Neuronal stem cell (in vitro differentiated cells): ENCODE results near the gene TAS2R60.

Experiments used
- DNase-seq: peaks from one replicate; pipeline ENCODE4 v3.0.0-alpha.2; 2013; ENCODE audit warnings: low spot score
- H2AFZ ChIP-seq: one replicate; pipeline ENCODE4 v1.6.1; 2013; ENCODE audit warnings: mild to moderate bottlenecking, low read length, inconsistent platforms
- H2AK5ac ChIP-seq: 2 replicates; pipeline ENCODE4 v1.6.1; 2013; ENCODE audit warnings: low read depth, mild to moderate bottlenecking, inconsistent platforms, low read length, moderate library complexity, mixed read lengths
- H2BK120ac ChIP-seq: 2 replicates; pipeline ENCODE4 v1.6.1; 2013; ENCODE audit warnings: low read depth, mild to moderate bottlenecking, inconsistent platforms, low read length, moderate library complexity, mixed read lengths
- H2BK12ac ChIP-seq: one replicate; pipeline ENCODE4 v1.6.1; 2013; ENCODE audit warnings: low read length, inconsistent platforms
- H2BK15ac ChIP-seq: 2 replicates; pipeline ENCODE4 v1.6.1; 2013; ENCODE audit warnings: mild to moderate bottlenecking, low read length, inconsistent platforms, mixed read lengths
- H2BK5ac ChIP-seq: one replicate; pipeline ENCODE4 v1.6.1; 2013; ENCODE audit warnings: inconsistent platforms, mild to moderate bottlenecking, low read length, moderate library complexity
- H3K14ac ChIP-seq: one replicate; pipeline ENCODE4 v1.6.1; 2013; ENCODE audit warnings: low read length, inconsistent platforms
- H3K18ac ChIP-seq: 2 replicates; pipeline ENCODE4 v1.6.1; 2013; ENCODE audit warnings: low read length, inconsistent platforms
- H3K23ac ChIP-seq: 2 replicates; pipeline ENCODE4 v1.6.1; 2013; ENCODE audit warnings: low read depth, mild to moderate bottlenecking, mixed read lengths, low read length, inconsistent platforms; ENCODE audit not compliant: poor library complexity
- H3K27ac ChIP-seq: replicated peaks from 3 replicates; pipeline ENCODE4 v1.5.1; 2013; ENCODE audit warnings: low read length, inconsistent platforms
- H3K27me3 ChIP-seq, 3 experiments: 2 replicates each; pipeline ENCODE4 v1.6.1; 2013; ENCODE audit warnings: low read length in 3 of 3, mild to moderate bottlenecking in 2 of 3, inconsistent platforms in 1 of 3, low read depth in 1 of 3, mixed read lengths in 1 of 3, moderate library complexity in 1 of 3; ENCODE audit not compliant: control insufficient read depth in 3 of 3, insufficient read depth in 3 of 3
- H3K36me3 ChIP-seq, 2 donors: replicated peaks in 1 of 2; 2 replicates each; pipeline ENCODE4 v1.6.1; 2013; ENCODE audit warnings: low read length in 2 of 2; ENCODE audit not compliant: control insufficient read depth in 2 of 2, insufficient read depth in 2 of 2
- H3K4ac ChIP-seq: 2 replicates; pipeline ENCODE4 v1.6.1; 2013; ENCODE audit warnings: inconsistent platforms, mild to moderate bottlenecking, low read length, moderate library complexity
- H3K4me1 ChIP-seq, 2 donors: 1 replicate in 1 of 2; 2 replicates in 1 of 2; pipeline ENCODE4 v1.6.1; 2013; ENCODE audit warnings: low read length in 2 of 2, low read depth in 1 of 2; ENCODE audit not compliant: control insufficient read depth in 2 of 2, insufficient read depth in 1 of 2
- H3K4me2 ChIP-seq: one replicate; pipeline ENCODE4 v1.6.1; 2013; ENCODE audit warnings: mild to moderate bottlenecking, low read length, inconsistent platforms; ENCODE audit not compliant: insufficient read depth, poor library complexity, severe bottlenecking
- H3K4me3 ChIP-seq, 2 donors: 2 replicates each; pipeline ENCODE4 v1.5.1; 2013; ENCODE audit warnings: low read length in 2 of 2, mild to moderate bottlenecking in 2 of 2, inconsistent platforms in 1 of 2, moderate library complexity in 1 of 2
- H3K79me1 ChIP-seq: one replicate; pipeline ENCODE4 v1.6.1; 2013; ENCODE audit warnings: low read depth, mild to moderate bottlenecking, inconsistent platforms, low read length, moderate library complexity
- H3K9ac ChIP-seq: one replicate; pipeline ENCODE4 v1.6.1; 2013; ENCODE audit warnings: mild to moderate bottlenecking, low read depth, low read length, inconsistent platforms; ENCODE audit not compliant: poor library complexity
- H3K9me3 ChIP-seq, 2 donors: replicated peaks in 1 of 2; 2 replicates each; pipeline versions ENCODE3 to v1.6.1; 2013; ENCODE audit warnings: low read length in 2 of 2, mild to moderate bottlenecking in 2 of 2, inconsistent platforms in 1 of 2, low read depth in 1 of 2, mixed read lengths in 1 of 2, moderate library complexity in 1 of 2; ENCODE audit not compliant: control insufficient read depth in 2 of 2, insufficient read depth in 1 of 2
- H4K8ac ChIP-seq: one replicate; pipeline ENCODE4 v1.6.1; 2013; ENCODE audit warnings: low read depth, mild to moderate bottlenecking, inconsistent platforms, low read length, moderate library complexity
- H4K91ac ChIP-seq: one replicate; pipeline ENCODE4 v1.6.1; 2013; ENCODE audit warnings: low read length, low read depth, mild to moderate bottlenecking, inconsistent platforms; ENCODE audit not compliant: poor library complexity
- WGBS, 2 donors: extraction: QIAGEN DNeasy Blood & Tissue Kit; methylation state at CpG; one replicate each; pipeline ENCODE4 v1.1.7; 2013; ENCODE audit warnings: missing lambda C conversion rate in 2 of 2, mixed read lengths in 1 of 2; ENCODE audit not compliant: insufficient read length in 2 of 2, insufficient replicate concordance in 1 of 2; ENCODE audit errors: extremely low coverage in 2 of 2; 5-methylcytosine and 5-hydroxymethylcytosine counted together

Gene TAS2R60

DNA sequence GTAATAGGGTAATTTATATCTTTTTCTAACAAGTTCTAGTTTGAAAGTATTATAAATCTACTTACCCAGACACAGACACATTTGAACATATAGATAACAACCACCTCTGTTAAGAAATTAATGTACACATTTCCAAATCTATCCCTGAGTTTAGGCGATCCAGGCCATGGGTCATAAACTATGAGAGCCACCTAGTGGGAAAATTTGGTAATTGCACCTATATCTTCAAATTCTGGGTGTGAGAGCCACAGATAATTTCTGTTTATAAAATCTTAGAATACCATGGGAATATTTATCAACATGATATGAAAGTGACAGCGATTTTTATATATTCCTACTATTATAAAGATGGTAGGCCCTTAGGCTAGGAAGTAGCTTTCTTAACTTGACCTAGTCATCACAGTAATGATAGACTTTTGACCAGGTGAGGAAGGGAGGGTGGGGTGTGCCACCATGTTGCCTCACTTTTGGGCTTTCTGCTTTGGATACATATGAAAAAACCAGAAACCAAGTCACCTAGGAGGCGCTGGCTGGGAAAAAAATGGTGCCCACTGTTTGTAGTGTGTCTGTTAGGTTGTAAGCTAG is 26.6 kb upstream of the TAS2R60 start:
- Histone ChIP-seq H3K18ac (no peak overlapping the region), H3K79me1 (no peaks in the 10 kb centered on the region), H2AK5ac (no peak overlapping the region), H2AFZ (no peak overlapping the region), H2BK15ac (no peak overlapping the region), H3K4me2 (no peak overlapping the region), H3K4me3 (no peak overlapping the region), H3K9ac (no peak overlapping the region), H3K27me3 (peaks cover 0 to 6% (median 0%) of the 10 kb centered on the region in 3 experiments), H3K14ac (no peak overlapping the region), H3K27ac (no peak overlapping the region), H3K9me3 (no peaks in the 10 kb centered on the region), H3K4ac (no peak overlapping the region), H2BK12ac (no peak overlapping the region), H2BK120ac (no peak overlapping the region), H4K91ac (no peak overlapping the region), H2BK5ac (no peak overlapping the region), H3K23ac (no peak overlapping the region), H3K4me1 (no peaks in the 10 kb centered on the region), H4K8ac (no peak overlapping the region), H3K36me3 (no peaks in the 10 kb centered on the region)
- no CpG with 5 or more reads among the region's 3 CpGs for WGBS, 2 donors
- DNase-seq: peak; percentile 36

DNA sequence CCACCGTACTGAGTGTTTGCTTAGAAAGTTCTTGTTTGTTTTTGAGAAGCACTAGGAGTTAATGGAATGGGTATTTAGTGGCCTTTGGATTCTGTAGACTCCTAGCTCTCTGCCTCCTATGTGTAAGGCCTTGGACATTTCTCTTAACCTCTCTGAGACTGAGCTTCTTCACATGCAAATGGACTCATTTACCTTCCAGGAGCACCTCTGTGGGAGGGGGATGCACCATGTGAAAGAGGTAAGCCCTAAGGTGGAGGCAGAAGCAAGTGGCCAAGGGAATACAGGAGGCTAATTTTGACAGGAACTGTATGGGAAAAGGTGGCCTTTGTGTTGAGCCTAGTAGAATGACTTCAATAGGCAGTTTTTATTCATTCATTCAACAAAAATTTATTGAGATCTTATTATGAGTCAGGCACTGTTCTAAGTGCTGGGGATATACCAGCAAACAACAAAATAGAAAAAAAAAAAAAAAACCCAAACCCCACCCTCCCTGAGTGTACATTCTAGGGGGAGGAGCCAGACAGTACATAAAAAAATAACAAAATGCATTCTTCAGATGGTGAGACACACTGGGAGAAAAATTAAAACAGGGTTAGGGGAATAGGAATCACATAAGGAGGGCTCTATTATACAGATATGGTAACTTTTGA is 25.4 kb upstream of the TAS2R60 start:
- no peak for DNase-seq
- no peak overlapping the region for H3K4me3 ChIP-seq
- H4K8ac ChIP-seq: no peak overlapping the region
- no peaks in the 10 kb centered on the region for H3K79me1 ChIP-seq
- no peaks in the 10 kb centered on the region for H3K9me3 ChIP-seq
- H2BK12ac ChIP-seq: no peak overlapping the region
- no peak overlapping the region for H2BK15ac ChIP-seq
- H3K4me2 ChIP-seq: no peak overlapping the region
- H3K36me3 ChIP-seq: no peaks in the 10 kb centered on the region
- no peak overlapping the region for H2BK5ac ChIP-seq
- no peak overlapping the region for H3K4ac ChIP-seq
- no peak overlapping the region for H3K9ac ChIP-seq
- H3K27me3 ChIP-seq: peaks cover 0 to 6% (median 0%) of the 10 kb centered on the region in 3 experiments
- H4K91ac ChIP-seq: no peak overlapping the region
- no peak overlapping the region for H3K18ac ChIP-seq
- H2BK120ac ChIP-seq: no peak overlapping the region
- H3K23ac ChIP-seq: no peak overlapping the region
- no peak overlapping the region for H3K27ac ChIP-seq
- H2AFZ ChIP-seq: no peak overlapping the region
- H3K14ac ChIP-seq: no peak overlapping the region
- WGBS, 2 donors: no CpG with 5 or more reads among the region's 1 CpG
- H2AK5ac ChIP-seq: no peak overlapping the region
- no peaks in the 10 kb centered on the region for H3K4me1 ChIP-seq

DNA sequence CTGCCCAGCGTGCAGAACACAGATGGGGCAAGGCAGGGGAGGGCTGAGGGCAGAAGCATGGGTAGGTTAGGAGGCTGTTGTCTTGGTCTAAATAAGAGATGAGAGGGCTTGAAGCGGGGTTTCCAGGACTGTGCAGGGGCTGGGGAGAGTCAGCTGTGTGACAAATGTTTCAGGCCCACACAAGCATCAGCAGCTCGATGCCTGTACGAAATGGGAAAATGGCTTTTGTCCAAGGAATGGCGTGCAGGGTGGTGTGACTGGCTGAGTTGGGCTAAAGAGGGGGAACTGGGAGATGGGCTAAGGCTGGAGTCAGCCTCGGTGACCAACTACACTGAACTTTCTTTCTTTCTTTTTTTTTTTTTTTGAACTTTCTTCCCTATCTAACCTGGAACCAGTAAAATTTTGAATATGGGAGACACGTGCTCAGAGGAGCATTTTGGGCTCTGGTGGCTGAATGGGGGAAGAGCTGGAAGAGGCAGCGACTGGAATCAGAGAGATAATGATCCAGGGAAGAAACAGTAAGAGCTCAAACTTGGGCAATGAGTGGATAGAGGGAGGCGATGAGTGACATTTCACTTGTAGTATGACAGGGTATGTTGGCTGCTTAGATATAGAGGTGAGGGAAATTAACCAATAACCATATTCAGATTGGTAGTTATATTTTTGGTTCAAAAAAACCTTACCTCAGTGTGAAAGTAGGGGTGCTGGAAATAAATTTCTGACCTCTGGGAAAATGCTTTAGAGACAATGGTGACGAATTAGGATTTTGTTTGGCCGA is 24.4 kb upstream of the TAS2R60 start:
- Histone ChIP-seq H4K8ac (no peak overlapping the region), H3K27me3 (peaks cover 0 to 6% (median 0%) of the 10 kb centered on the region in 3 experiments), H3K9ac (no peak overlapping the region), H3K4me2 (no peak overlapping the region), H2AFZ (no peak overlapping the region), H2BK5ac (no peak overlapping the region), H3K14ac (no peak overlapping the region), H2BK12ac (no peak overlapping the region), H2BK120ac (no peak overlapping the region), H3K4me1 (no peaks in the 10 kb centered on the region), H2AK5ac (no peak overlapping the region), H3K9me3 (no peaks in the 10 kb centered on the region), H3K4me3 (no peak overlapping the region), H3K4ac (no peak overlapping the region), H3K27ac (no peak overlapping the region), H3K36me3 (no peaks in the 10 kb centered on the region), H3K79me1 (no peaks in the 10 kb centered on the region), H2BK15ac (no peak overlapping the region), H4K91ac (no peak overlapping the region), H3K23ac (no peak overlapping the region), H3K18ac (no peak overlapping the region)
- no CpG with 5 or more reads among the region's 11 CpGs for WGBS, 2 donors
- DNase-seq: no peak

DNA sequence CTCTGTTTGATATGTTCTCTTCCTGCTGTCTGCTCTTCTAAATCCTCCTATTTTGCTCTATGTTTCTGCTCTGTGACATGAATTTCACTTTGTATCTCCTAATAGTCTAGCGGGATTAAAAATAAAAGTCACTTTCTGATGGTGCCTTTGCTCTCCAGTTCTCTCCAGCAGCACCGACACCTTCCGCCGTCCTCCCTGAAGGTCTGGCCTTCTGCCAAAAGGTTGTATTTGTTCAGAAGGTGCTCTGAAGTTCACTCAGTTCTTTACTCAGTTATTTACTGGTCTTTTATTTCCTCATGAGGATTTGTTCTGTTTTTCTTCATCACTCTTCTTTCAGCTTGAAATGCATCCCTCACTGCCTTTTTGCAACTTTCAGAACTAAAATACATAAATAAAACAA is 23.4 kb upstream of the TAS2R60 start:
- H3K27me3 ChIP-seq: peaks cover 0 to 6% (median 0%) of the 10 kb centered on the region in 3 experiments
- no peaks in the 10 kb centered on the region for H3K9me3 ChIP-seq
- WGBS, 2 donors: no CpG with 5 or more reads among the region's 4 CpGs

More for the DNA sequence above, 23.4 kb upstream of the TAS2R60 start:
- no peak overlapping the region for H3K4ac ChIP-seq
- no peak overlapping the region for H3K18ac ChIP-seq
- no peak overlapping the region for H2BK15ac ChIP-seq
- no peaks in the 10 kb centered on the region for H3K4me1 ChIP-seq
- H3K14ac ChIP-seq: no peak overlapping the region
- DNase-seq: no peak
- H3K27ac ChIP-seq: no peak overlapping the region
- H3K23ac ChIP-seq: no peak overlapping the region
- no peak overlapping the region for H2BK12ac ChIP-seq
- no peak overlapping the region for H2BK120ac ChIP-seq
- H4K8ac ChIP-seq: no peak overlapping the region
- no peak overlapping the region for H4K91ac ChIP-seq
- no peak overlapping the region for H3K4me2 ChIP-seq
- no peak overlapping the region for H2AK5ac ChIP-seq
- H3K36me3 ChIP-seq: no peaks in the 10 kb centered on the region
- H2AFZ ChIP-seq: no peak overlapping the region
- no peak overlapping the region for H2BK5ac ChIP-seq
- H3K9ac ChIP-seq: no peak overlapping the region
- H3K4me3 ChIP-seq: no peak overlapping the region
- no peaks in the 10 kb centered on the region for H3K79me1 ChIP-seq
